Adipocyte (in vitro differentiated cells): Measurements from ENCODE around the gene KIAA0513.

ENCODE experiments used
- DNase-seq: peaks from one replicate; pipeline ENCODE4 v3.0.0-alpha.2; 2015; ENCODE audit warnings: low read depth
- H3K27me3 ChIP-seq: replicated peaks from 2 replicates; pipeline ENCODE4 v1.7.0; 2013; ENCODE audit warnings: mild to moderate bottlenecking, low read length, moderate library complexity; ENCODE audit not compliant: control insufficient read depth, insufficient read depth
- H3K36me3 ChIP-seq: 2 replicates; pipeline ENCODE4 v1.7.0; 2013; ENCODE audit warnings: low read length, mild to moderate bottlenecking, moderate library complexity; ENCODE audit not compliant: control insufficient read depth, insufficient read depth, severe bottlenecking
- H3K4me1 ChIP-seq: 2 replicates; pipeline ENCODE4 v1.7.0; 2013; ENCODE audit warnings: mild to moderate bottlenecking, low read length, moderate library complexity; ENCODE audit not compliant: control insufficient read depth, insufficient read depth
- H3K4me3 ChIP-seq: 2 replicates; pipeline ENCODE4 v1.7.0; 2013; ENCODE audit warnings: mild to moderate bottlenecking, low read length, moderate library complexity
- H3K9ac ChIP-seq: 2 replicates; pipeline ENCODE4 v1.7.0; 2013; ENCODE audit warnings: mild to moderate bottlenecking, low read length, moderate library complexity
- H3K9me3 ChIP-seq: 2 replicates; pipeline ENCODE4 v1.7.0; 2013; ENCODE audit warnings: mild to moderate bottlenecking, low read length, moderate library complexity; ENCODE audit not compliant: control insufficient read depth

KIAA0513 gene

DNA sequence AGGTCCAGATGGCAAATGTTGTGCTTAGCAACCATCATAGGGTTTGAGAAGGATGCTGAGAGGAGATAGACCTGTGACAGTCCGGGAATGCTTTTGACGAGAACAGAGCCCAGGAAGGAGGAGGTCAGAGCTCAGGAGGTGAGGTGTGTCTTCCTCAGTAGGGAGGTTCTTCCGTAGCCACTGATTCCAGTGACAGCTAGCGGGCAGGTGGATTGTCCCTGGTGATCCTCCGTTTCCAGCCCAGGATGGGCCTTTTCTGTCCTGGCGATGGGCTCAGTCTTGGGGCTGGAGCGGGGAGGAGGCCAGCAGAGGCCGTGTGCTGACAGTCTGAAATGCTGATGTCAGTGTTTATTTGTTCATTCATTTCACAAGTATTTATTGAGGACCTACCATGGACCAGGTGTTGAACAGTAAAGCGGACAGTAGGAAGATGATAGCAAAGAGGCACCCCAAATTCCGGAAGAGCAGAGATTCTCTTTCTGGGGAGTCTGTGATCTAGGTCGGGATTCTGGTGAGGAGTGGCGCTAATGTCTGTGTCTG, 38.8 kb downstream of the KIAA0513 start:
- Histone ChIP-seq H3K9ac (no peak overlapping the region), H3K9me3 (no peaks in the 10 kb centered on the region)
- DNase-seq: no peak

DNA sequence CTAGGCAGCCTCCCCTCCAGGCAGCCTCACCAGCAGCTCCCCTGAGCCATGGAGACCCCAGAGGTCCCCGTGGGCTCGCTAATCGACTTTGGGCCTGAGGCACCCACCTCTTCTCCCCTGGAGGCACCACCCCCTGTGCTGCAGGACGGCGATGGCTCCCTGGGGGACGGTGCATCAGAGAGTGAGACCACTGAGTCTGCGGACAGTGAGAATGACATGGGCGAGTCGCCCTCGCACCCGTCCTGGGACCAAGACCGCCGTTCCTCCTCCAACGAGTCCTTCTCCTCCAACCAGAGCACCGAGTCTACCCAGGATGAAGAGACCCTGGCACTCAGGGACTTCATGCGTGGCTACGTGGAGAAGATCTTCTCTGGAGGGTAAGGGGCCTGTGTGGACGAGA, 39.4 kb downstream of the KIAA0513 start:
- Histone ChIP-seq H3K4me3 (no peak overlapping the region), H3K9ac (no peak overlapping the region), H3K9me3 (no peaks in the 10 kb centered on the region), H3K27me3 (no peaks in the 10 kb centered on the region), H3K36me3 (peaks cover 11% of the 10 kb centered on the region), H3K4me1 (no peaks in the 10 kb centered on the region)
- DNase-seq: no peak

More for the DNA sequence above, 38.8 kb downstream of the KIAA0513 start:
- Histone ChIP-seq H3K27me3 (no peaks in the 10 kb centered on the region), H3K4me1 (no peaks in the 10 kb centered on the region), H3K36me3 (peaks cover 11% of the 10 kb centered on the region), H3K4me3 (no peak overlapping the region)

- no peak overlapping the region for H3K4me3 ChIP-seq
- no peak for DNase-seq
These were observed 39.8 kb downstream of the KIAA0513 start for GRCh38 chr16:85067426-85067825.

DNA sequence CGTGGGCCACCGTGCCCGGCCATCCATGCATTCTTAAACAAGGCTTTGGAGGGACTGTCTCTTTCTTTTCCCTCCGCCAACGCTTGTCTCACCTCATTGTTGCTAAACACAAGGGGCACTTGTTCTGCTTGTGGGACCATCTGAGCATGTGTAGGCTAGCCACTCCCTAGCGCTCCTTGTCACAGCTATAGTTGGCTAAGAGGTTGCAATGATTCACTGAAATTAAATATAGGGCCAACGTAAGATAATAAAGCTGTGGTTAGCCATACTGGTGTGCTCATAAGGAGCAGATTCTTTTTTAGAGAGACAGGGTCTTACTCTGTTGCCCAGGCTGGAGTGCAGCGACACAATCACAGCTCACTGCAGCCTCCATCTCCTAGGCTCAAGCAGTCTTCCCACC, 41.2 kb downstream of the KIAA0513 start:
- peaks cover 13% of the 10 kb centered on the region for H3K4me1 ChIP-seq
- DNase-seq: no peak
- no peaks in the 10 kb centered on the region for H3K27me3 ChIP-seq
- H3K9me3 ChIP-seq: no peaks in the 10 kb centered on the region
- H3K4me3 ChIP-seq: no peak overlapping the region
- H3K9ac ChIP-seq: no peak overlapping the region
- H3K36me3 ChIP-seq: peaks cover 11% of the 10 kb centered on the region

More at GRCh38 chr16:85067426-85067825, 39.8 kb downstream of the KIAA0513 start:
- Histone ChIP-seq H3K4me1 (peaks cover 1% of the 10 kb centered on the region), H3K9me3 (no peaks in the 10 kb centered on the region), H3K27me3 (no peaks in the 10 kb centered on the region), H3K9ac (no peak overlapping the region), H3K36me3 (peaks cover 11% of the 10 kb centered on the region)

GRCh38 chr16:85069171-85069570, 41.6 kb downstream of the KIAA0513 start:
- Histone ChIP-seq H3K36me3 (peaks cover 11% of the 10 kb centered on the region), H3K4me3 (no peak overlapping the region), H3K27me3 (no peaks in the 10 kb centered on the region), H3K9me3 (no peaks in the 10 kb centered on the region), H3K4me1 (peaks cover 13% of the 10 kb centered on the region), H3K9ac (no peak overlapping the region)
- DNase-seq: no peak

DNA sequence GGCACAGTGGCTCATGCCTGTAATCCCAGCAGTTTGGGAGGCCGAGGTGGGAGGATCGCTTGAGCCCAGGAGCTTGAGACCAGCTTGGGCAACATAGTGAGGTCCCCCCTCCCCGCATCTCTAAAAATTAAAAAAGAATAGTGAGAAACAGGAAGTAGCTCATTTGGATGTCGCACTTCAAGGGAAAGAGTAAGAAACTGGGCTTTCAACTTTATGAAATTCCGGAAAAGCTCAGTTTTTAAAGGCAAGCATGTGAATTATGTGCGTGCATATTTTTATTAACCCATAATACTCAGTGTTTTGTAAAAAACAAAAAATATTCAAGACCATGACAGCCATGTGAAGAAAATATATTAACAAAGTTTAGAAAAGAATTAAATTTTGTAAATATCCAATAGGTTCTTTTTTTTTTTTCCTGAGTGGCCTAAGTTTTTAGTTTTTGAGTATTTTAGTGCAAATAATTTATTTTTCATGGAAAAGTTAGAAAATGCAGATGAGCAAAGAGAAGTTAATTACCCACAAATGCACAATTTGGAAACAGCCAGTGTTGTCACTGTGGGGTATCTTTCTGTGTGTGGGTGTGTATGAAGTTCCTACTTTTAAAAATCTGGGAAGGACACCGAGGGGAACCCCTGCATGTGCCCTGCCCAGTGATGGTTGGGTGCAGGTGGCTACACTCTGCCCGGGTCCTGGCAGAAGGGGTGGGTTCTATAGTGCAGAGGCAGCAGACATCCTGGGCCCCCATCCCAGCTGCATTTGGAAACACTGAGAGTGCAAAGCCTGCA, 44.7 kb downstream of the KIAA0513 start:
- Histone ChIP-seq H3K9ac (no peak overlapping the region), H3K27me3 (no peaks in the 10 kb centered on the region), H3K4me1 (peaks cover 13% of the 10 kb centered on the region), H3K4me3 (no peak overlapping the region), H3K36me3 (peaks cover 20% of the 10 kb centered on the region), H3K9me3 (no peaks in the 10 kb centered on the region)
- no peak for DNase-seq

GRCh38 chr16:85072947-85073346, 45.4 kb downstream of the KIAA0513 start:
- Histone ChIP-seq H3K36me3 (peaks cover 17% of the 10 kb centered on the region), H3K27me3 (no peaks in the 10 kb centered on the region), H3K9ac (no peak overlapping the region), H3K4me3 (no peak overlapping the region), H3K9me3 (no peaks in the 10 kb centered on the region), H3K4me1 (peaks cover 13% of the 10 kb centered on the region)
- no peak for DNase-seq

DNA sequence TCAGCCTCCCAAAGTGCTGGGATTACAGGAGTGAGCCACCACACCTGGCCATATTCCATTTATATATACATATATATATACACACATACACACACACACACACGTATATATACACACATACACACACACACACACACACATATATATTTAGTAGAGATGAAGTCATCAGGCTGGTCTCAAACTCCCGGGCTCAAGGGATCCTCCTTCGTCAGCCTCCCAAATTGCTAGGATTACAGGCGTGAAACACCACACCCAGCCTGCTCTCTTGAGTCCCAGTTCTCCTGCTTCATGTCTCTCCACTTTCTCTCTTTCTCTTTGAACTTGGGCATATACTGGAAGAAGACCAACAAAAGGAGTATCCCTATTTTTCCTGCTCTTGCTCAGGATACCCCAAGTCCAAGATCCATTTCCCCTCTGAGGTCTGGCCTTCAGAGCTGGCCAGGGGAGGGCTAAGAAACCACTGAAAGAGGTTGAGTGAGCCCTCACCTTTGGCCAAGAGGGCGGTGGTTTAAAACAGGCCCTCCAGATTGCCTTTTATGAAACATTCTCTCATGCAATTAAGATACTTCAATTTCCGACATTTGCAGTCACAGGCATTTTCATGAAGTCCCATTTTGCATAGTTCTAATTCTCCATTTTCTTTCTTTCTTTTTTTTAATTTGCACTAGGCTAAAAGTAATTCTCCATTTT, 46.8 kb downstream of the KIAA0513 start:
- peaks cover 25% of the 10 kb centered on the region for H3K36me3 ChIP-seq
- H3K4me3 ChIP-seq: no peak overlapping the region
- no peaks in the 10 kb centered on the region for H3K9me3 ChIP-seq
- no peak for DNase-seq
- no peaks in the 10 kb centered on the region for H3K27me3 ChIP-seq
- H3K9ac ChIP-seq: no peak overlapping the region
- peaks cover 13% of the 10 kb centered on the region for H3K4me1 ChIP-seq

DNA sequence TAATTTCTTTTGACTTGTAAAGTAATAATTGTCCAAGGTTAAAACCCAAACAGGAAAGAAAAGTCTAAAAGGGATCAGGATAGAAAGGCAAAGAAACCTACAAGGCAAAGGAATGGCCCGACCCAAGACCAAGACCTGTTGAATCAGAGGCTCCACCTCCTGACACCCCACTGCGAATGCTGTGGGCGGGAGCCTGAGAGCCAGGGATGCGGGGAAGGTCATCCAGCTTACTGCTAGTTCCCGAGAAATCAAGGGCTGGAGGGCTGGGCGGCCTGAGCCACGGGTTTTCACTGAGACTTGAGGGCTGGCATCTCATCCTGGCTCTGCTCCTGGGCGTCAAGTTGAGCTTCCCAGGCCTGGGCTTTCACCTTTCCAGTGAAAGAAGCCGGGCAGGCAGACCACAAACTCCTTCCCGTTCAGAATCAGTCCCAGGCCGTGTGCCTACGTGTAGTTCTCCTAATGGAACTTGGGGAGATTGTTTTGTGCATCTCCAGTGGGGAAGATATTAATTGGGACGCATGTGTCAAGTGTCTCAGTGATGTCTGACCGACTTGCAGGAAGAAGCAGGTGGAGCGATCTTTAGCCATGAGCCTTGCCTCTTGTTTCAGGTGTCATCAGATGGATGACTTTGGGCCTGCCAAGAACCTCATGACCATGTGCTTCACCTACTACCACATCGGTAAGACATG, 47.8 kb downstream of the KIAA0513 start:
- Histone ChIP-seq H3K36me3 (peaks cover 23% of the 10 kb centered on the region), H3K4me3 (no peak overlapping the region), H3K4me1 (peaks cover 13% of the 10 kb centered on the region), H3K9ac (no peak overlapping the region), H3K9me3 (no peaks in the 10 kb centered on the region), H3K27me3 (no peaks in the 10 kb centered on the region)
- DNase-seq: no peak

DNA sequence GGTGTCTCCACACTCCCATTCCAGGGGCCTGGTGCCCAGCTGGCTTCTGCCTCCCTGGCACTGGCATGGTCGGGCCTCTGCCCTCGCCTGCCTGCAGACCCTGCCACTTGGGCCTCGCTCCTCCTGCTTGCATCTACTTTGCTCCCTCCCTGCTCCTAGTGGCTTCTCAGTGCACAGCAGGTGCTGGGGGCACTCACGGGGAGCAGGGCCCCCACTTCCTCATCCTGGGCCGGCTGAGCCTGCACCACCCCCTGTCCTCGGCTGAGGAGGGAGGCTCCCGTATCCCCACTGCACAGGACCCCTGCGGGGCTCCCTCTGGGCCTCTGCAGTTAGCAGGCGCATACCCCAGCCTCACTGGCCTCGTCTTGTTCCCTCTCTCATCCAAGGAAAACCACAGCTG, 49.4 kb downstream of the KIAA0513 start:
- Histone ChIP-seq H3K36me3 (peaks cover 23% of the 10 kb centered on the region), H3K4me1 (peaks cover 13% of the 10 kb centered on the region), H3K4me3 (no peak overlapping the region), H3K9me3 (no peaks in the 10 kb centered on the region), H3K27me3 (no peaks in the 10 kb centered on the region), H3K9ac (no peak overlapping the region)
- no peak for DNase-seq

DNA sequence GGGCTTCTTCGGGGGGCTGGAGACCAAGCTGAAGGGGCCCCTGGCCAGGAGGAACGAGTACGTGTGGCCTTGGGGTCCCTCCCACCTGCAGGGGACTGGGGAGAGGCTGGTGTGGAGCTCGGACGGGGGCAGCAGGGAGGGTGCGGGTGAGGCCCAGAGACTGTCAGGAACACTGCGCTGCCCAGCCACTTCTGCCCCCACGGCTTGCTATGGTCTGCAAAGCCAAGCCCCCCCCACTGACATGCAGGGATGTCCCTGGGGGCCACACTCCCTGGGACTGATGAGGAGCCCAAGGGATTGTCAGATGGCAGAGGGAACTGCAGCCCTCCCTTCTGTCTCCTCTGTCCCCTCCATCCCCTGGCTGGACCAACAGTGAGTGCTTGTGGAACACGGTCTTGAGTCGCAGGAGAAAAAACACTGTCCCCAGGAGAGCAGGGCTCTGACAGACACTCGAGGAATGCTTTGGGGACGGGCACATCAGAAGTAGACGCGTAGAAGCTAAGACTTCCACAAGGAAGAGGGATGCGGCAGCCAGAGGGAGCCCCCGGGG, 50.1 kb downstream of the KIAA0513 start:
- no peak overlapping the region for H3K9ac ChIP-seq
- H3K27me3 ChIP-seq: no peaks in the 10 kb centered on the region
- peaks cover 9% of the 10 kb centered on the region for H3K4me1 ChIP-seq
- H3K4me3 ChIP-seq: no peak overlapping the region
- DNase-seq: no peak
- no peaks in the 10 kb centered on the region for H3K9me3 ChIP-seq
- peaks cover 23% of the 10 kb centered on the region for H3K36me3 ChIP-seq
